ENCODE results near the gene GOLGA2. TPM values are rescaled to one million over a fixed set of nuclear protein-coding genes. Genes with fewer than 3 reads are reported as not detected.

The GOLGA2 gene
- polyA plus RNA-seq, 3 donors from 2014 or later: 4.3 to 11.7 (median 4.9) TPM

GRCh38 chr9:128215491-128216409 lies 60.1 kb downstream of the GOLGA2 start:
- Mint-ChIP-seq H3K9me3 (no peaks in the 10 kb centered on the region), H3K27me3 (ENCODE audit: low read depth in 3 of 3) (peaks cover 2 to 15% (median 3%) of the 10 kb centered on the region in 3 donors), H3K27ac (no peak overlapping the region), H3K36me3 (no peaks in the 10 kb centered on the region), H3K4me1 (peaks cover 12 to 15% of the 10 kb centered on the region in 2 donors), H3K4me3 (no peak overlapping the region)
- no peak for DNase-seq

GRCh38 chr9:128214571-128215490 lies 61.0 kb downstream of the GOLGA2 start:
- Mint-ChIP-seq H3K4me1 (peaks cover 12 to 15% of the 10 kb centered on the region in 2 donors), H3K4me3 (no peak overlapping the region), H3K36me3 (no peaks in the 10 kb centered on the region), H3K27me3 (ENCODE audit: low read depth in 3 of 3) (peaks cover 3 to 16% (median 4%) of the 10 kb centered on the region in 3 donors), H3K27ac (no peak overlapping the region), H3K9me3 (no peaks in the 10 kb centered on the region)
- DNase-seq: no peak

- Mint-ChIP-seq H3K27me3 (ENCODE audit: low read depth in 3 of 3) (peaks cover 4 to 16% (median 9%) of the 10 kb centered on the region in 3 donors), H3K36me3 (no peaks in the 10 kb centered on the region), H3K9me3 (no peaks in the 10 kb centered on the region), H3K27ac (no peak overlapping the region), H3K4me1 (peaks cover 12% of the 10 kb centered on the region in 2 donors), H3K4me3 (no peak overlapping the region)
- no peak for DNase-seq
These were observed 61.9 kb downstream of the GOLGA2 start for GRCh38 chr9:128213746-128214497.

- no peaks in the 10 kb centered on the region for H3K4me1 Mint-ChIP-seq
- no peaks in the 10 kb centered on the region for H3K36me3 Mint-ChIP-seq
- no peaks in the 10 kb centered on the region for H3K9me3 Mint-ChIP-seq
- DNase-seq: no peak
- no peak overlapping the region for H3K4me3 Mint-ChIP-seq
- no peak overlapping the region for H3K27ac Mint-ChIP-seq
- H3K27me3 Mint-ChIP-seq (ENCODE audit: low read depth in 3 of 3): peaks cover 4 to 21% (median 11%) of the 10 kb centered on the region in 3 donors
These were observed 63.9 kb downstream of the GOLGA2 start for GRCh38 chr9:128211981-128212281.

- no peak for DNase-seq
- Mint-ChIP-seq H3K4me1 (no peaks in the 10 kb centered on the region), H3K27me3 (ENCODE audit: low read depth in 3 of 3) (peaks cover 4 to 21% (median 12%) of the 10 kb centered on the region in 3 donors), H3K36me3 (no peaks in the 10 kb centered on the region), H3K4me3 (no peak overlapping the region), H3K27ac (no peak overlapping the region), H3K9me3 (no peaks in the 10 kb centered on the region)
These were observed 64.4 kb downstream of the GOLGA2 start for GRCh38 chr9:128211186-128211980.

GRCh38 chr9:128208946-128209669 lies 66.7 kb downstream of the GOLGA2 start:
- H3K4me3 Mint-ChIP-seq: no peak overlapping the region
- peaks cover 4 to 31% (median 18%) of the 10 kb centered on the region in 3 donors for H3K27me3 Mint-ChIP-seq (ENCODE audit: low read depth in 3 of 3)
- peaks cover 0 to 1% of the 10 kb centered on the region in 2 donors for H3K4me1 Mint-ChIP-seq

GRCh38 chr9:128208386-128208785 lies 67.4 kb downstream of the GOLGA2 start:
- H3K27ac Mint-ChIP-seq: no peak overlapping the region
- H3K9me3 Mint-ChIP-seq: no peaks in the 10 kb centered on the region
- no peaks in the 10 kb centered on the region for H3K36me3 Mint-ChIP-seq
- peaks cover 0 to 1% of the 10 kb centered on the region in 2 donors for H3K4me1 Mint-ChIP-seq
- DNase-seq: no peak
- H3K27me3 Mint-ChIP-seq (ENCODE audit: low read depth in 3 of 3): peaks cover 4 to 28% (median 18%) of the 10 kb centered on the region in 3 donors
- H3K4me3 Mint-ChIP-seq: no peak overlapping the region

More at GRCh38 chr9:128208946-128209669, 66.7 kb downstream of the GOLGA2 start:
- H3K9me3 Mint-ChIP-seq: no peaks in the 10 kb centered on the region
- no peak overlapping the region for H3K27ac Mint-ChIP-seq
- no peak for DNase-seq
- H3K36me3 Mint-ChIP-seq: no peaks in the 10 kb centered on the region

GRCh38 chr9:128206916-128207910 lies 68.6 kb downstream of the GOLGA2 start:
- H3K27ac Mint-ChIP-seq: no peak overlapping the region

GRCh38 chr9:128206484-128206883 lies 69.3 kb downstream of the GOLGA2 start:
- Mint-ChIP-seq H3K27me3 (ENCODE audit: low read depth in 3 of 3) (peaks cover 6 to 22% (median 18%) of the 10 kb centered on the region in 3 donors), H3K36me3 (no peaks in the 10 kb centered on the region), H3K27ac (no peak overlapping the region), H3K4me1 (peaks cover 9% of the 10 kb centered on the region in 2 donors), H3K4me3 (no peak overlapping the region), H3K9me3 (no peaks in the 10 kb centered on the region)
- no peak for DNase-seq

More at GRCh38 chr9:128206916-128207910, 68.6 kb downstream of the GOLGA2 start:
- H3K27me3 Mint-ChIP-seq (ENCODE audit: low read depth in 3 of 3): peaks cover 6 to 26% (median 18%) of the 10 kb centered on the region in 3 donors
- no peak overlapping the region for H3K4me3 Mint-ChIP-seq
- DNase-seq: no peak
- no peaks in the 10 kb centered on the region for H3K36me3 Mint-ChIP-seq
- H3K9me3 Mint-ChIP-seq: no peaks in the 10 kb centered on the region
- peaks cover 8 to 9% of the 10 kb centered on the region in 2 donors for H3K4me1 Mint-ChIP-seq
